GM23338 (cell line): ENCODE measurements around the gene RNF13. TPM values are rescaled to one million over a fixed set of nuclear protein-coding genes. Genes with fewer than 3 reads are reported as not detected.
A peak's percentile ranks its signal among the peaks of the same experiment; 100 is the strongest.

Experiments
- ATAC-seq: fragments of 200-7000 bp; cut with Tn5 transposase; 3 replicates; pipeline ENCODE4 v1.9.1; 2020
- DNase-seq: peaks from one replicate; pipeline ENCODE4 v3.0.0-alpha.2; 2015; ENCODE audit warnings: low spot score
- H2AFZ ChIP-seq: fragments of 200-600 bp; sonication (generic); 2 replicates; pipeline ENCODE4 v1.8.0; 2016; ENCODE audit warnings: antibody characterized with exemption, mild to moderate bottlenecking, moderate library complexity
- H3F3A ChIP-seq: fragments of 200-600 bp; sonication (generic); replicated peaks from 2 replicates; pipeline ENCODE4 v1.8.0; 2017; ENCODE audit warnings: antibody characterized with exemption, mixed run types, low read depth
- H3K27ac ChIP-seq: fragments of 200-600 bp; sonication (generic); 2 replicates; pipeline ENCODE4 v1.6.1; 2016; ENCODE audit warnings: low read depth
- H3K27me3 ChIP-seq: fragments of 200-600 bp; sonication (generic); 2 replicates; pipeline ENCODE4 v1.8.0; 2016; ENCODE audit warnings: mild to moderate bottlenecking, mixed run types, moderate library complexity; ENCODE audit not compliant: insufficient read depth
- H3K36me3 ChIP-seq: fragments of 200-600 bp; sonication (generic); 2 replicates; pipeline ENCODE4 v1.8.0; 2016; ENCODE audit warnings: mild to moderate bottlenecking; ENCODE audit not compliant: insufficient read depth
- H3K4me1 ChIP-seq: fragments of 200-600 bp; sonication (generic); 2 replicates; pipeline ENCODE4 v1.8.0; 2016; ENCODE audit warnings: mild to moderate bottlenecking, moderate library complexity; ENCODE audit not compliant: insufficient read depth
- H3K4me2 ChIP-seq: fragments of 200-600 bp; sonication (generic); 2 replicates; pipeline ENCODE4 v1.7.1; 2017; ENCODE audit warnings: mixed run types
- H3K4me3 ChIP-seq: fragments of 200-600 bp; sonication (generic); 2 replicates; pipeline ENCODE4 v1.6.1; 2016; ENCODE audit warnings: mixed run types
- H3K79me2 ChIP-seq: fragments of 200-600 bp; sonication (generic); replicated peaks from 2 replicates; pipeline ENCODE4 v1.8.0; 2017; ENCODE audit warnings: mild to moderate bottlenecking; ENCODE audit not compliant: insufficient read depth
- H3K9me2 ChIP-seq: fragments of 200-600 bp; sonication (generic); 2 replicates; pipeline ENCODE4 v1.8.0; 2017; ENCODE audit not compliant: insufficient read depth
- H4K20me1 ChIP-seq: fragments of 200-600 bp; sonication (generic); replicated peaks from 2 replicates; pipeline ENCODE4 v1.8.0; 2017; ENCODE audit warnings: mild to moderate bottlenecking; ENCODE audit not compliant: insufficient read depth
- H3K27ac Mint-ChIP-seq: 2 replicates; pipeline ENCODE4 v1.8.0; 2020; ENCODE audit warnings: inconsistent platforms, mild to moderate bottlenecking, moderate library complexity, mixed read lengths
- H3K27me3 Mint-ChIP-seq: 3 replicates; pipeline ENCODE4 v1.8.0; 2022; ENCODE audit warnings: low read depth, mild to moderate bottlenecking, moderate library complexity, mixed read lengths, inconsistent platforms; ENCODE audit not compliant: insufficient read depth, poor library complexity
- H3K36me3 Mint-ChIP-seq: 3 replicates; pipeline ENCODE4 v1.8.0; 2021; ENCODE audit warnings: low read depth, mild to moderate bottlenecking, inconsistent platforms, moderate library complexity, mixed read lengths
- H3K4me1 Mint-ChIP-seq: 3 replicates; pipeline ENCODE4 v1.8.0; 2020; ENCODE audit warnings: mild to moderate bottlenecking, inconsistent platforms, mixed read lengths
- H3K4me3 Mint-ChIP-seq: 3 replicates; pipeline ENCODE4 v1.8.0; 2021; ENCODE audit warnings: moderate library complexity, mild to moderate bottlenecking, inconsistent platforms, mixed read lengths
- H3K9me3 Mint-ChIP-seq: 3 replicates; pipeline ENCODE4 v1.8.0; 2020; ENCODE audit warnings: moderate library complexity, mild to moderate bottlenecking, inconsistent platforms, mixed read lengths
- CREB1 ChIP-seq: fragments of 250-450 bp; sonication (Bioruptor Pico); IDR thresholded peaks from 2 replicates; pipeline ENCODE4 v1.5.0; 2020; ENCODE audit warnings: low read depth, mild to moderate bottlenecking, moderate library complexity
- EZH2 ChIP-seq: fragments of 200-600 bp; sonication (generic); IDR thresholded peaks from one replicate; pipeline ENCODE4 v1.8.0; 2017; ENCODE audit warnings: antibody characterized with exemption, mild to moderate bottlenecking, low read depth; ENCODE audit not compliant: unreplicated experiment
- EZH2phosphoT487 ChIP-seq: fragments of 200-600 bp; sonication (generic); IDR thresholded peaks from one replicate; pipeline ENCODE4 v1.8.1; 2018; ENCODE audit warnings: antibody characterized with exemption; ENCODE audit not compliant: unreplicated experiment
- JUNB ChIP-seq: IDR thresholded peaks from one replicate; pipeline ENCODE4 v1.6.1; 2016; ENCODE audit warnings: antibody characterized with exemption; ENCODE audit not compliant: unreplicated experiment
- NANOG ChIP-seq: IDR thresholded peaks from 2 replicates; pipeline ENCODE4 v1.6.1; 2016; ENCODE audit warnings: antibody characterized with exemption, borderline replicate concordance
- REST ChIP-seq: IDR thresholded peaks from one replicate; pipeline ENCODE4 v1.6.1; 2018; ENCODE audit warnings: antibody characterized with exemption; ENCODE audit not compliant: unreplicated experiment
- ZNF114 ChIP-seq: fragments of 250-450 bp; sonication (Bioruptor Pico); IDR thresholded peaks from 2 replicates; pipeline ENCODE4 v1.5.0; 2020; ENCODE audit warnings: mild to moderate bottlenecking, moderate library complexity
- ZNF331 ChIP-seq: fragments of 250-450 bp; sonication (Bioruptor Pico); IDR thresholded peaks from 2 replicates; pipeline ENCODE4 v1.5.0; 2020; ENCODE audit warnings: low read depth, mild to moderate bottlenecking, moderate library complexity
- polyA plus RNA-seq: library from polyadenylated mRNA; unstranded; fragments of >200 nt; fragmentation: Nextera tagmentation; extraction: Ambion mirVana; gene quantifications from 2 replicates; pipeline ENCODE4 v1.2.1, GENCODE V29; 2016
- total RNA-seq: library from RNA; depleted of rRNA; stranded (reverse); fragments of >200 nt; shearing (Covaris generic); gene quantifications from 2 replicates; pipeline ENCODE4 v1.2.3, GENCODE V29; 2014
- TF ChIP-seq, protein P1 (sequence below), 2 experiments: fragments of 200-600 bp in 1 of 2; sonication (generic) in 1 of 2; conservative IDR thresholded peaks; 2 replicates each; pipeline versions ENCODE4 v1.5.1 to v1.6.1; 2016 to 2017; ENCODE audit warnings: antibody characterized with exemption in 2 of 2, low read depth in 2 of 2, mild to moderate bottlenecking in 2 of 2, moderate library complexity in 1 of 2

RNF13 gene
- total and polyA plus RNA-seq, 2 experiments from 2014 or later = 46.3 to 101 TPM

GRCh38 chr3:149902498-149903139, 89.6 kb downstream of the RNF13 start:
- no peak overlapping the region for H3K27ac Mint-ChIP-seq
- no peaks in the 10 kb centered on the region for H3K9me3 Mint-ChIP-seq
- H3K79me2 ChIP-seq = no peaks in the 10 kb centered on the region
- TF ChIP-seq CREB1 (no peak), NANOG (no peak), ZNF331 (CRISPR knock-in tag) (no peak), EZH2phosphoT487 (no peak)
- TF ChIP-seq, protein P1, sequence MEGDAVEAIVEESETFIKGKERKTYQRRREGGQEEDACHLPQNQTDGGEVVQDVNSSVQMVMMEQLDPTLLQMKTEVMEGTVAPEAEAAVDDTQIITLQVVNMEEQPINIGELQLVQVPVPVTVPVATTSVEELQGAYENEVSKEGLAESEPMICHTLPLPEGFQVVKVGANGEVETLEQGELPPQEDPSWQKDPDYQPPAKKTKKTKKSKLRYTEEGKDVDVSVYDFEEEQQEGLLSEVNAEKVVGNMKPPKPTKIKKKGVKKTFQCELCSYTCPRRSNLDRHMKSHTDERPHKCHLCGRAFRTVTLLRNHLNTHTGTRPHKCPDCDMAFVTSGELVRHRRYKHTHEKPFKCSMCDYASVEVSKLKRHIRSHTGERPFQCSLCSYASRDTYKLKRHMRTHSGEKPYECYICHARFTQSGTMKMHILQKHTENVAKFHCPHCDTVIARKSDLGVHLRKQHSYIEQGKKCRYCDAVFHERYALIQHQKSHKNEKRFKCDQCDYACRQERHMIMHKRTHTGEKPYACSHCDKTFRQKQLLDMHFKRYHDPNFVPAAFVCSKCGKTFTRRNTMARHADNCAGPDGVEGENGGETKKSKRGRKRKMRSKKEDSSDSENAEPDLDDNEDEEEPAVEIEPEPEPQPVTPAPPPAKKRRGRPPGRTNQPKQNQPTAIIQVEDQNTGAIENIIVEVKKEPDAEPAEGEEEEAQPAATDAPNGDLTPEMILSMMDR (conservative IDR thresholded peaks at IDR 0.05; ENCODE audit: low read depth in 2 of 2) = peak in 1 of 2 experiments; percentile 38; a peak in 1 of 4 replicates
- peaks cover 8% of the 10 kb centered on the region for H3K4me1 ChIP-seq
- H3K27me3 Mint-ChIP-seq = no peaks in the 10 kb centered on the region
- no peaks in the 10 kb centered on the region for H3K36me3 ChIP-seq
- no peaks in the 10 kb centered on the region for H3K36me3 Mint-ChIP-seq
- peaks cover 10% of the 10 kb centered on the region for H3K4me1 Mint-ChIP-seq
- no peaks in the 10 kb centered on the region for H3K27me3 ChIP-seq
- H3K4me3 Mint-ChIP-seq = no peak overlapping the region
- H3K27ac ChIP-seq = no peak overlapping the region
- H3K4me3 ChIP-seq = no peak overlapping the region
- no peak overlapping the region for H3K4me2 ChIP-seq
- no peaks in the 10 kb centered on the region for H3K9me2 ChIP-seq
- H2AFZ ChIP-seq = no peak overlapping the region
- DNase-seq (no peak), ATAC-seq (no peak)
- H4K20me1 ChIP-seq = no peaks in the 10 kb centered on the region
- H3F3A ChIP-seq = no peaks in the 10 kb centered on the region

GRCh38 chr3:149906036-149906435, 93.0 kb downstream of the RNF13 start:
- DNase-seq = no peak
- H3K36me3 Mint-ChIP-seq = no peaks in the 10 kb centered on the region
- no peak overlapping the region for H2AFZ ChIP-seq
- H3K36me3 ChIP-seq = no peaks in the 10 kb centered on the region
- no peaks in the 10 kb centered on the region for H3K9me3 Mint-ChIP-seq
- H3F3A ChIP-seq = no peaks in the 10 kb centered on the region
- H3K4me3 ChIP-seq = no peak overlapping the region
- no peak overlapping the region for H3K4me2 ChIP-seq
- H3K4me3 Mint-ChIP-seq = no peak overlapping the region
- H3K27ac Mint-ChIP-seq = no peak overlapping the region
- ATAC-seq = no peak
- TF ChIP-seq ZNF114 (no peak), ZNF331 (CRISPR knock-in tag) (no peak), JUNB (no peak), REST (no peak), EZH2 (no peak), EZH2phosphoT487 (no peak), CREB1 (no peak), NANOG (no peak)
- no peaks in the 10 kb centered on the region for H3K27me3 ChIP-seq
- no peaks in the 10 kb centered on the region for H3K27me3 Mint-ChIP-seq
- H4K20me1 ChIP-seq = no peaks in the 10 kb centered on the region
- peaks cover 2% of the 10 kb centered on the region for H3K4me1 ChIP-seq
- H3K4me1 Mint-ChIP-seq = peaks cover 7% of the 10 kb centered on the region; the same call in 2 of the 3 replicates
- H3K9me2 ChIP-seq = no peaks in the 10 kb centered on the region
- no peak overlapping the region for H3K27ac ChIP-seq
- H3K79me2 ChIP-seq = no peaks in the 10 kb centered on the region
